Brain microvascular endothelial cell (primary cell): ENCODE measurements around the gene PLAC8L1.

Experiments used
- DNase-seq: peaks from one replicate; pipeline ENCODE4 v3.0.0-alpha.2; 2020
- H3K27ac ChIP-seq: fragments of 250-450 bp; sonication (Bioruptor Pico); 2 replicates; pipeline ENCODE4 v1.5.1; 2020; ENCODE audit warnings: mild to moderate bottlenecking, moderate library complexity
- H3K27me3 ChIP-seq: fragments of 250-450 bp; sonication (Bioruptor Pico); replicated peaks from 2 replicates; pipeline ENCODE4 v1.5.1; 2020; ENCODE audit warnings: mild to moderate bottlenecking
- H3K36me3 ChIP-seq: fragments of 250-450 bp; sonication (Bioruptor Pico); replicated peaks from 2 replicates; pipeline ENCODE4 v1.5.1; 2020; ENCODE audit warnings: mild to moderate bottlenecking
- H3K4me3 ChIP-seq: 2 replicates; pipeline ENCODE4 v1.5.1; 2011; ENCODE audit warnings: low read depth, mild to moderate bottlenecking, control low read depth, low read length, moderate library complexity
- in situ Hi-C: cut with HindIII; loops from 2 replicates; pipeline ENCODE4 v1.10.0; 2017; ENCODE audit warnings: low sequenced_read_pairs, low pct_ligation_motif_present
- TF ChIP-seq, protein P1 (sequence below): IDR thresholded peaks from 2 replicates; pipeline ENCODE4 v1.5.1; 2011; ENCODE audit warnings: low read depth, mild to moderate bottlenecking, moderate library complexity, low read length, control low read depth, inconsistent platforms; ENCODE audit errors: missing control alignments

Gene PLAC8L1

GRCh38 chr5:146042628-146043279 lies 62.6 kb downstream of the PLAC8L1 start:
- no peaks in the 10 kb centered on the region for H3K36me3 ChIP-seq
- DNase-seq: peak; percentile 29
- no peak overlapping the region for H3K27ac ChIP-seq
- no peaks in the 10 kb centered on the region for H3K27me3 ChIP-seq
- TF ChIP-seq, protein P1, sequence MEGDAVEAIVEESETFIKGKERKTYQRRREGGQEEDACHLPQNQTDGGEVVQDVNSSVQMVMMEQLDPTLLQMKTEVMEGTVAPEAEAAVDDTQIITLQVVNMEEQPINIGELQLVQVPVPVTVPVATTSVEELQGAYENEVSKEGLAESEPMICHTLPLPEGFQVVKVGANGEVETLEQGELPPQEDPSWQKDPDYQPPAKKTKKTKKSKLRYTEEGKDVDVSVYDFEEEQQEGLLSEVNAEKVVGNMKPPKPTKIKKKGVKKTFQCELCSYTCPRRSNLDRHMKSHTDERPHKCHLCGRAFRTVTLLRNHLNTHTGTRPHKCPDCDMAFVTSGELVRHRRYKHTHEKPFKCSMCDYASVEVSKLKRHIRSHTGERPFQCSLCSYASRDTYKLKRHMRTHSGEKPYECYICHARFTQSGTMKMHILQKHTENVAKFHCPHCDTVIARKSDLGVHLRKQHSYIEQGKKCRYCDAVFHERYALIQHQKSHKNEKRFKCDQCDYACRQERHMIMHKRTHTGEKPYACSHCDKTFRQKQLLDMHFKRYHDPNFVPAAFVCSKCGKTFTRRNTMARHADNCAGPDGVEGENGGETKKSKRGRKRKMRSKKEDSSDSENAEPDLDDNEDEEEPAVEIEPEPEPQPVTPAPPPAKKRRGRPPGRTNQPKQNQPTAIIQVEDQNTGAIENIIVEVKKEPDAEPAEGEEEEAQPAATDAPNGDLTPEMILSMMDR: no peak
- no peak overlapping the region for H3K4me3 ChIP-seq
- in situ Hi-C loops: no loop called here

- no peak for DNase-seq
- Histone ChIP-seq H3K27me3 (no peaks in the 10 kb centered on the region), H3K4me3 (no peak overlapping the region), H3K36me3 (no peaks in the 10 kb centered on the region), H3K27ac (no peak overlapping the region)
- TF ChIP-seq, protein P1: peak; percentile 47
- in situ Hi-C loops: no loop called here
Measured at GRCh38 chr5:146041180-146041789, 64.1 kb downstream of the PLAC8L1 start.

- Histone ChIP-seq H3K27ac (no peak overlapping the region), H3K27me3 (no peaks in the 10 kb centered on the region), H3K4me3 (no peak overlapping the region), H3K36me3 (no peaks in the 10 kb centered on the region)
- TF ChIP-seq, protein P1: no peak
- in situ Hi-C loops: no loop called here
- no peak for DNase-seq
Measured at GRCh38 chr5:146040527-146040926, 64.8 kb downstream of the PLAC8L1 start.

DNA sequence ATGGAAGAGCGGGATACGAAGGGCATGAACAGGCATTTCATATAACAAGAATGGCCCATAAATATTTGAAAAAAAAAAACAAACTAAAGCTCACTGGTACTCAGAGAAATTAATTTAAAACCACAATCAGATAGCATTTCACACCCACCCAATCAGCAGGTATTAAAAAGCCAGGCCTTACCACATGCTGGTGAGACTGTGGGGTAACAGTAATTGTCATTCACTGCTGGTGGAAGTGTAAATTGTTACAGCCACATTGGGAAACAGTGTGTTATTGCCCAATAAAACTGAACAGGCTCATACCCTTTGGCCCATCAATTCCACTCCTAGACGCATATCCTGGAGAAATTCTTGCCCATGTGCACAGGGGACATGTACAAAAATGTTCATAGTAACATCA lies 66.0 kb downstream of the PLAC8L1 start:
- H3K36me3 ChIP-seq: no peaks in the 10 kb centered on the region
- no peak overlapping the region for H3K4me3 ChIP-seq
- in situ Hi-C loops: no loop called here
- no peaks in the 10 kb centered on the region for H3K27me3 ChIP-seq
- no peak for DNase-seq
- H3K27ac ChIP-seq: no peak overlapping the region
- TF ChIP-seq, protein P1: no peak

DNA sequence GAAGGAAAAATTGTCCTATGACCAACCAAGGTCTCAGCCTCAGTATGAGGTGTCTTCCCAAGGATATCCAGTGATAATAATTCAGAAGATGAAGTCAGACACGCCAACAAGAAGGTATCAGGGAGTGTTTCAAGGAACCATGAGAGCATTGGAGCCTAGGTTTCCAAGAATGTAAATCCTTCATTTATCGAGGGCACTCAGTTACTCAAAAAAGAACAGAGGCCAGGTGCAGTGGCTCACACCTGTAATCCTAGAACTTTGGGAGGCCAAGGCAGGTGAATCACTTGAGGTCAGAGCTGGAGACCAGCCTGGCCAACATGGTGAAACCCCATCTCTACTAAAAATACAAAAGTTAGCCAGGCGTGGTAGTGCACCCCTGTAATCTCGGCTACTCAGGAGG lies 70.8 kb downstream of the PLAC8L1 start:
- in situ Hi-C loops: no loop called here
- Histone ChIP-seq H3K27ac (no peak overlapping the region), H3K36me3 (no peaks in the 10 kb centered on the region), H3K4me3 (no peak overlapping the region), H3K27me3 (no peaks in the 10 kb centered on the region)
- DNase-seq: no peak
- TF ChIP-seq, protein P1: no peak
